A549 (cell line): ENCODE data around the gene HOXA4. TPM values are rescaled to one million over a fixed set of nuclear protein-coding genes. Genes with fewer than 3 reads are reported as not detected.

Experiments
- ATAC-seq, 2 experiments: fragments of 200-7000 bp in 1 of 2; fragments of >200 bp in 1 of 2; cut with Nextera tagmentation in 1 of 2; cut with Tn5 transposase in 1 of 2; 3 replicates each; pipeline versions ENCODE4 v1.8.0 to v1.9.1; 2018 to 2020; ENCODE audit warnings: mild to moderate bottlenecking in 1 of 2, moderate library complexity in 1 of 2
- CTCF ChIA-PET: fragments of 300-600 bp; sonication (Branson Sonifier 250); formaldehyde crosslinking; extraction: SDS; loops from one replicate; lab custom pipeline; 2021; ENCODE audit warnings: antibody characterized with exemption, inconsistent platforms; lab: Yijun Ruan, JAX
- POLR2A ChIA-PET: fragments of 350-600 bp; formaldehyde crosslinking; extraction: SDS; loops from one replicate; lab custom pipeline; 2021; ENCODE audit warnings: antibody characterized with exemption, inconsistent platforms; lab: Yijun Ruan, JAX
- DNase-seq, 2 experiments: peaks; one replicate each; pipeline versions ENCODE4 v3.0.0 to v3.0.0-alpha.2; 2011 to 2016; ENCODE audit warnings: low read depth in 1 of 2, low spot score in 1 of 2
- FAIRE-seq: peaks from 2 replicates; lab custom pipeline; 2011; peaks lifted over from hg19 to GRCh38; lab: Jason Lieb, UNC
- H3K27ac ChIP-seq, 2 experiments: fragments of >200 bp; sonication (Bioruptor Twin); formaldehyde crosslinking; 3 replicates each; pipeline ENCODE4 v1.5.1; 2016 to 2017
- H3K4me1 ChIP-seq: fragments of >200 bp; sonication (Bioruptor Twin); formaldehyde crosslinking; 3 replicates; pipeline ENCODE4 v1.6.1; 2016
- H3K4me2 ChIP-seq: fragments of >200 bp; sonication (Bioruptor Twin); formaldehyde crosslinking; 3 replicates; pipeline ENCODE4 v1.6.1; 2016
- H3K4me3 ChIP-seq: fragments of >200 bp; sonication (Bioruptor Twin); formaldehyde crosslinking; 3 replicates; pipeline ENCODE4 v1.5.1; 2016
- H3K9me3 ChIP-seq: fragments of >200 bp; sonication (Bioruptor Twin); formaldehyde crosslinking; 3 replicates; pipeline ENCODE4 v1.6.1; 2016
- BCL3 ChIP-seq: fragments of >200 bp; sonication (Bioruptor Twin); formaldehyde crosslinking; IDR thresholded peaks from 3 replicates; pipeline ENCODE4 v1.6.1; 2016
- BHLHE40 ChIP-seq: IDR thresholded peaks from 2 replicates; pipeline ENCODE4 v1.6.1; 2012; ENCODE audit warnings: low read depth, low read length, inconsistent platforms
- CEBPB ChIP-seq, 2 experiments: fragments of >200 bp in 1 of 2; sonication (Bioruptor Twin) in 1 of 2; formaldehyde crosslinking in 1 of 2; IDR thresholded peaks; 2 replicates each; pipeline ENCODE4 v1.6.1; 2012 to 2016
- CHD4 ChIP-seq: fragments of 200-600 bp; sonication (generic); IDR thresholded peaks from 2 replicates; pipeline ENCODE4 v1.6.1; 2016; ENCODE audit warnings: antibody characterized with exemption, mild to moderate bottlenecking, borderline replicate concordance
- CTCF ChIP-seq: fragments of >200 bp; sonication (Bioruptor Twin); formaldehyde crosslinking; IDR thresholded peaks from 3 replicates; pipeline ENCODE4 v1.5.1; 2016
- E2F6 ChIP-seq: IDR thresholded peaks from 2 replicates; pipeline ENCODE4 v1.6.1; 2012; ENCODE audit warnings: low read depth, borderline replicate concordance
- EHMT2 ChIP-seq: fragments of 200-600 bp; sonication (generic); IDR thresholded peaks from 2 replicates; pipeline ENCODE4 v1.6.1; 2016; ENCODE audit warnings: antibody characterized with exemption, low read depth, mild to moderate bottlenecking, moderate library complexity
- EP300 ChIP-seq, 2 experiments: fragments of >200 bp; sonication (Bioruptor Twin); formaldehyde crosslinking; IDR thresholded peaks; 2 replicates in 1 of 2; 3 replicates in 1 of 2; pipeline ENCODE4 v1.6.1; 2016 to 2017
- ESRRA ChIP-seq: fragments of 150-350 bp; IDR thresholded peaks from 2 replicates; pipeline ENCODE4 v1.6.1; 2014; ENCODE audit warnings: mild to moderate bottlenecking, low read length, borderline replicate concordance
- FOSL2 ChIP-seq, 2 experiments: fragments of 450-650 bp in 1 of 2; fragments of >200 bp in 1 of 2; sonication (Bioruptor Twin) in 1 of 2; formaldehyde crosslinking; IDR thresholded peaks; 2 replicates each; pipeline versions ENCODE4 v1.5.0 to v1.6.1; 2016 to 2020; ENCODE audit warnings: mild to moderate bottlenecking in 1 of 2, moderate library complexity in 1 of 2
- HEYL ChIP-seq: fragments of 250-450 bp; sonication (Bioruptor Pico); IDR thresholded peaks from 2 replicates; pipeline ENCODE4 v1.8.0; 2021; ENCODE audit warnings: mild to moderate bottlenecking, moderate library complexity
- HMGXB4 ChIP-seq: fragments of 250-450 bp; sonication (Bioruptor Pico); IDR thresholded peaks from 2 replicates; pipeline ENCODE4 v1.5.0; 2021; ENCODE audit warnings: mild to moderate bottlenecking, moderate library complexity, borderline replicate concordance
- HOXA7 ChIP-seq: fragments of 250-450 bp; sonication (Bioruptor Pico); IDR thresholded peaks from 2 replicates; pipeline ENCODE4 v1.5.0; 2020; ENCODE audit warnings: mild to moderate bottlenecking, moderate library complexity
- HOXB5 ChIP-seq: fragments of 250-450 bp; sonication (Bioruptor Pico); IDR thresholded peaks from 2 replicates; pipeline ENCODE4 v1.5.0; 2020; ENCODE audit warnings: mild to moderate bottlenecking, moderate library complexity
- MAFK ChIP-seq: fragments of 450-650 bp; IDR thresholded peaks from 2 replicates; pipeline ENCODE4 v1.6.1; 2014; ENCODE audit not compliant: partially characterized antibody
- MAX ChIP-seq: IDR thresholded peaks from 2 replicates; pipeline ENCODE4 v1.6.1; 2012
- MAZ ChIP-seq: fragments of 150-350 bp; IDR thresholded peaks from 2 replicates; pipeline ENCODE4 v1.6.1; 2014; ENCODE audit warnings: antibody characterized with exemption, low read depth, low read length, borderline replicate concordance
- POLR2A ChIP-seq: IDR thresholded peaks from 2 replicates; pipeline ENCODE4 v1.6.1; 2012; ENCODE audit warnings: mild to moderate bottlenecking, low read length
- POLR2AphosphoS2 ChIP-seq: conservative IDR thresholded peaks from 2 replicates; pipeline ENCODE4 v1.6.1; 2012; ENCODE audit warnings: low read length, improper control_type of control experiment, inconsistent platforms
- RAD21 ChIP-seq, 2 experiments: fragments of >200 bp in 1 of 2; sonication (Bioruptor Twin) in 1 of 2; formaldehyde crosslinking in 1 of 2; IDR thresholded peaks in 1 of 2; conservative IDR thresholded peaks in 1 of 2; 2 replicates in 1 of 2; 3 replicates in 1 of 2; pipeline ENCODE4 v1.6.1; 2012 to 2018; ENCODE audit warnings: inconsistent platforms in 1 of 2
- REST ChIP-seq: fragments of 200-600 bp; sonication (generic); IDR thresholded peaks from 2 replicates; pipeline ENCODE4 v1.6.1; 2016; ENCODE audit warnings: antibody characterized with exemption, mild to moderate bottlenecking, moderate library complexity
- RNF2 ChIP-seq: fragments of 200-600 bp; sonication (generic); IDR thresholded peaks from 2 replicates; pipeline ENCODE4 v1.6.1; 2016; ENCODE audit warnings: low read depth, mild to moderate bottlenecking, antibody characterized with exemption, moderate library complexity, borderline replicate concordance
- SMC3 ChIP-seq: fragments of >200 bp; sonication (Bioruptor Twin); formaldehyde crosslinking; IDR thresholded peaks from 3 replicates; pipeline ENCODE4 v1.6.1; 2018; ENCODE audit warnings: inconsistent platforms
- TFCP2L1 ChIP-seq: fragments of 250-450 bp; sonication (Bioruptor Pico); IDR thresholded peaks from 2 replicates; pipeline ENCODE4 v1.5.0; 2021; ENCODE audit warnings: mild to moderate bottlenecking
- TP53 ChIP-seq: fragments of 250-450 bp; sonication (Bioruptor Pico); IDR thresholded peaks from 2 replicates; pipeline ENCODE4 v1.5.0; 2021; ENCODE audit warnings: mild to moderate bottlenecking, moderate library complexity
- USF2 ChIP-seq: fragments of 450-650 bp; IDR thresholded peaks from 2 replicates; pipeline ENCODE4 v1.6.1; 2014; ENCODE audit warnings: antibody characterized with exemption
- ZC3H11A ChIP-seq: fragments of 450-650 bp; IDR thresholded peaks from 2 replicates; pipeline ENCODE4 v1.6.1; 2014; ENCODE audit warnings: antibody characterized with exemption, mild to moderate bottlenecking
- ZSCAN20 ChIP-seq: fragments of 250-450 bp; sonication (Bioruptor Pico); IDR thresholded peaks from 2 replicates; pipeline ENCODE4 v1.8.0; 2022; ENCODE audit warnings: mild to moderate bottlenecking, moderate library complexity
- WGBS: methylation state at CpG from one replicate; pipeline ENCODE4 v1.1.6; 2017; ENCODE audit errors: missing lambda C conversion rate; 5-methylcytosine and 5-hydroxymethylcytosine counted together
- polyA plus RNA-seq, 4 experiments: library from polyadenylated mRNA; depleted of rRNA in 3 of 4; stranded (reverse); fragments of >200 nt; fragmentation: RNase III in 1 of 4; extraction: RNeasy Plus Mini Kit Qiagen cat#74134 plus additional on column Dnase treatment in 1 of 4; gene quantifications; 2 replicates in 3 of 4; 3 replicates in 1 of 4; pipeline ENCODE4 v1.2.3, GENCODE V29; 2011 to 2017

HOXA4 gene
- polyA plus RNA-seq, 2 of the 4 experiments (the other 2 are of a cell fraction) = 2.1 to 2.6 TPM

GRCh38 chr7:27095897-27096767 lies 34.4 kb downstream of the HOXA4 start, which contains the start of gene HOXA1:
Gene HOXA1 (minus strand): TSS chr7:27096000. CDS start chr7:27095912, 88 bp downstream.
- DNase-seq (peak; percentile 91 to 99), FAIRE-seq (no peak), ATAC-seq (peak; percentile 89 to 91)
- POLR2A ChIA-PET = interaction anchor here (1.0 to 3.4 kb wide), 7 partner anchors 10 to 233 kb away, joined by 3 to 20 read pairs (median 8); partner anchors contain the start of gene SKAP2
- under 1% methylated on average over 34 of the region's 68 CpGs for WGBS
- Histone ChIP-seq H3K4me2 (peak within 1 kb of the TSS; percentile 82), H3K4me1 (peaks cover 19% of the 10 kb centered on the region), H3K9me3 (no peaks in the 10 kb centered on the region), H3K27ac (peak within 1 kb of the TSS; percentile 91 to 93), H3K4me3 (peak within 1 kb of the TSS; percentile 91)
- CTCF ChIA-PET = interaction anchor here (0.7 to 3.2 kb wide), 10 partner anchors 10 to 414 kb away, joined by 3 to 20 read pairs (median 4); no protein-coding TSS in a partner anchor
- TF ChIP-seq POLR2A (peak; percentile 61), HEYL (no peak), MAZ (no peak), EP300 (IDR thresholded peaks at IDR 0.05) (no peak), EHMT2 (no peak), HOXA7 (CRISPR knock-in tag) (no peak), CEBPB (IDR thresholded peaks at IDR 0.05) (no peak), USF2 (peak; percentile 92), RAD21 (conservative IDR thresholded peaks at IDR 0.05 in 1 of 2, IDR thresholded peaks at IDR 0.05 in 1 of 2) (peak in 1 of 2 experiments; percentile 39; a peak in 3 of 5 replicates), ZSCAN20 (no peak), REST (no peak), RNF2 (no peak), HOXB5 (peak; percentile 64; the same call in 1 of the 2 replicates), BHLHE40 (no peak), TFCP2L1 (CRISPR knock-in tag) (no peak), MAFK (no peak), HMGXB4 (no peak), TP53 (CRISPR knock-in tag) (no peak), MAX (peak; percentile 75), CTCF (no peak), SMC3 (peak; percentile 25; the same call in 1 of the 3 replicates), CHD4 (no peak), BCL3 (0 out of 3 replicates have a peak, but pooled peaks have one; percentile 28), POLR2AphosphoS2 (no peak), E2F6 (0 out of 2 replicates have a peak, but pooled peaks have one; percentile 33), ZC3H11A (no peak), FOSL2 (IDR thresholded peaks at IDR 0.05) (no peak), FOSL2 (CRISPR knock-in tag; IDR thresholded peaks at IDR 0.05) (no peak), ESRRA (no peak)
